PFSK-1 (cell line): Measurements from ENCODE around the gene RUNX1.

Experiments
- FOXP2 ChIP-seq: optimal IDR thresholded peaks from 2 replicates; pipeline ENCODE3; 2011; ENCODE audit warnings: borderline replicate concordance, control low read depth, inconsistent platforms; ENCODE audit not compliant: insufficient read depth; ENCODE audit errors: extremely low read length, extremely low read depth
- POLR2AphosphoS5 ChIP-seq: IDR thresholded peaks from 2 replicates; pipeline ENCODE4 v1.6.1; 2012; ENCODE audit warnings: low read depth, mild to moderate bottlenecking, control low read depth, low read length, moderate library complexity
- SIN3A ChIP-seq: IDR thresholded peaks from 2 replicates; pipeline ENCODE4 v1.6.1; 2012; ENCODE audit warnings: mild to moderate bottlenecking, low read length, moderate library complexity, borderline replicate concordance; ENCODE audit not compliant: insufficient read depth
- TAF1 ChIP-seq: IDR thresholded peaks from 2 replicates; pipeline ENCODE4 v1.6.1; 2012; ENCODE audit warnings: low read length, control low read depth, borderline replicate concordance; ENCODE audit not compliant: insufficient read depth
- TF ChIP-seq, protein P1 (sequence below), 2 experiments: IDR thresholded peaks; 2 replicates each; pipeline versions ENCODE4 v1.6.1 to v1.8.0; 2011 to 2012; ENCODE audit warnings: low read depth in 2 of 2, low read length in 2 of 2, control low read depth in 1 of 2, inconsistent platforms in 1 of 2, mild to moderate bottlenecking in 1 of 2, moderate library complexity in 1 of 2; ENCODE audit not compliant: insufficient read depth in 1 of 2

RUNX1 gene

GRCh38 chr21:35011681-35012080 lies 37.4 kb downstream of the RUNX1 start:
- TF ChIP-seq, protein P1, sequence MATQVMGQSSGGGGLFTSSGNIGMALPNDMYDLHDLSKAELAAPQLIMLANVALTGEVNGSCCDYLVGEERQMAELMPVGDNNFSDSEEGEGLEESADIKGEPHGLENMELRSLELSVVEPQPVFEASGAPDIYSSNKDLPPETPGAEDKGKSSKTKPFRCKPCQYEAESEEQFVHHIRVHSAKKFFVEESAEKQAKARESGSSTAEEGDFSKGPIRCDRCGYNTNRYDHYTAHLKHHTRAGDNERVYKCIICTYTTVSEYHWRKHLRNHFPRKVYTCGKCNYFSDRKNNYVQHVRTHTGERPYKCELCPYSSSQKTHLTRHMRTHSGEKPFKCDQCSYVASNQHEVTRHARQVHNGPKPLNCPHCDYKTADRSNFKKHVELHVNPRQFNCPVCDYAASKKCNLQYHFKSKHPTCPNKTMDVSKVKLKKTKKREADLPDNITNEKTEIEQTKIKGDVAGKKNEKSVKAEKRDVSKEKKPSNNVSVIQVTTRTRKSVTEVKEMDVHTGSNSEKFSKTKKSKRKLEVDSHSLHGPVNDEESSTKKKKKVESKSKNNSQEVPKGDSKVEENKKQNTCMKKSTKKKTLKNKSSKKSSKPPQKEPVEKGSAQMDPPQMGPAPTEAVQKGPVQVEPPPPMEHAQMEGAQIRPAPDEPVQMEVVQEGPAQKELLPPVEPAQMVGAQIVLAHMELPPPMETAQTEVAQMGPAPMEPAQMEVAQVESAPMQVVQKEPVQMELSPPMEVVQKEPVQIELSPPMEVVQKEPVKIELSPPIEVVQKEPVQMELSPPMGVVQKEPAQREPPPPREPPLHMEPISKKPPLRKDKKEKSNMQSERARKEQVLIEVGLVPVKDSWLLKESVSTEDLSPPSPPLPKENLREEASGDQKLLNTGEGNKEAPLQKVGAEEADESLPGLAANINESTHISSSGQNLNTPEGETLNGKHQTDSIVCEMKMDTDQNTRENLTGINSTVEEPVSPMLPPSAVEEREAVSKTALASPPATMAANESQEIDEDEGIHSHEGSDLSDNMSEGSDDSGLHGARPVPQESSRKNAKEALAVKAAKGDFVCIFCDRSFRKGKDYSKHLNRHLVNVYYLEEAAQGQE (IDR thresholded peaks at IDR 0.05; ENCODE audit: insufficient read depth in 1 of 2, low read depth in 2 of 2, low read length in 2 of 2), result no peak
- no peak for TF ChIP-seq POLR2AphosphoS5
- no peak for TF ChIP-seq FOXP2
- TF ChIP-seq TAF1, result no peak
- TF ChIP-seq SIN3A, result no peak

GRCh38 chr21:35010447-35010846 lies 38.7 kb downstream of the RUNX1 start:
- TF ChIP-seq TAF1 (no peak), SIN3A (peak; percentile 55; the same call in 1 of the 2 replicates), POLR2AphosphoS5 (no peak), FOXP2 (peak; percentile 23)
- TF ChIP-seq, protein P1 (IDR thresholded peaks at IDR 0.05; ENCODE audit: insufficient read depth in 1 of 2, low read depth in 2 of 2, low read length in 2 of 2), result no peak

DNA sequence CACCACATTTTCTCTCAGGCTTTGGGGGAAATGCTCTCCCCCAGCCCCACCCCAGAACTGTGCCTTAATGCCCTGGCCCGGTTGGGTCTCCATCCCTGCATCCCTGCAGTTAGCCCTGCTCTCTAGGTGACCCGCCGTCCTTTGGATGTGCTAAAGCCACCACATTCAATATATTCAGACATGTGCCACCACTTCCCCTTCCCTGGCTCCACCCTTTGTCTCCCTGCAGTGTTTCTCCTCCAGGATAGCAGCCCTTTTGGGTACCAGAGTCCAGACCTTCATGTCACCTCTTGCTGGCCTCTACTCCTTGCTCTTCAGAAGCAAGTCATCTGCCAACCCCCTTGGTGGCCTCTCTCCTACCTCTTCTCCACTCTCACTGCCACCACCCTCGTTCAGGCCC lies 41.8 kb downstream of the RUNX1 start:
- TF ChIP-seq, protein P1 (IDR thresholded peaks at IDR 0.05; ENCODE audit: insufficient read depth in 1 of 2, low read depth in 2 of 2, low read length in 2 of 2), result no peak

GRCh38 chr21:35006771-35007170 lies 42.3 kb downstream of the RUNX1 start:
- TF ChIP-seq SIN3A, result no peak
- TF ChIP-seq, protein P1 (IDR thresholded peaks at IDR 0.05; ENCODE audit: insufficient read depth in 1 of 2, low read depth in 2 of 2, low read length in 2 of 2), result no peak
- no peak for TF ChIP-seq FOXP2
- TF ChIP-seq TAF1, result no peak
- TF ChIP-seq POLR2AphosphoS5, result no peak

GRCh38 chr21:35006248-35006647 lies 42.9 kb downstream of the RUNX1 start:
- TF ChIP-seq SIN3A, result no peak
